ENCODE results near the gene OR2T35.

Gene OR2T35

DNA sequence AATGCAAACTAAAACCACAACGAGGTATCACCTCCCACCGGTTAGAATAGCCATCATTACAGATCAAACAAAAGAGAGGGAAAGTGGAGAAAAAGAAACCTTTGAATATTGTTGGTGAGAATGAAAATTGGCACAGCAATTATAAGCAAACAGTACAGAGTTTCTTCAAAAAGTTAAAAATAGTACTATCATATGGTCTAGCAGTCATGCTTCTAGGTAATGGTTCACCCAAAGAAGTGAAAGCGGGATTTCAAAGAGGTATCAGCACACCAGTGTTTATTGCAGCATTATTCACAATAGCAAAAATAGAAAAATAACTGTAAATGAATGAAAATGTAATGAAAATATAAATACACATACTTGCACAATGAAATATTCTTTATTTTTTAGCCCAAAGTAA lies 55.7 kb downstream of the OR2T35 start:
- no peak overlapping the region for H3K4me3 ChIP-seq (ENCODE audit: low read length)
- H3K27me3 ChIP-seq (ENCODE audit: insufficient read depth, low read length) = no peaks in the 10 kb centered on the region
- no peaks in the 10 kb centered on the region for H3K36me3 ChIP-seq (ENCODE audit: insufficient read depth, low read depth, low read length)
- H3K27ac ChIP-seq (ENCODE audit: low read length) = no peak overlapping the region
- no peaks in the 10 kb centered on the region for H3K4me1 ChIP-seq (ENCODE audit: insufficient read depth, low read length)
- H3K9ac ChIP-seq (ENCODE audit: low read depth, low read length) = no peak overlapping the region
- H3K9me3 ChIP-seq (ENCODE audit: insufficient read depth, low read depth, low read length) = peaks cover 89% of the 10 kb centered on the region

All from iPS-20b (cell line).